ENCODE measurements around the gene SNRPE. TPM values are rescaled to one million over a fixed set of nuclear protein-coding genes. Genes with fewer than 3 reads are reported as not detected.

SNRPE gene
- total RNA-seq, 1 donor from 2014 or later, result 73.0 TPM

DNA sequence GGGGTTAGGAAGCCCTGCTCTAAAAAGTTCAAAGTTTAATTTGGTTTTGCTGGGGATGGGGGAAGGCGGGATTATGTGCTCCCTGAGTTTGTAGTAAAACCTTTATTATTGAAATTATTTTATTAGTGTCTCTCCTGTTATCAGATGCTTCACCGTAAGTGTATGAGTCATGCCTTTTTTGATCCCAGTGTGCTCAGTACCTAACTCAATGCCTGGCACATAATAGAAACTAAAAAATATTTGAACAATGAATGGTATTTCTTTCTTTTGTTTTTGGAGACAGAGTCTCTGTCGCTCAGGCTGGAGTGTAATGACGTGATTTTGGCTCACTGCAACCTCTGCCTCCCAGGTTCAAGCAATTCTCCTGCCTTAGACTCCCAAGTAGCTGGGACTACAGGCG is 6.4 kb downstream of the SNRPE start:
- Mint-ChIP-seq H3K27ac (ENCODE audit: unreplicated experiment) (peak overlapping the region; percentile 41), H3K4me1 (ENCODE audit: low read depth) (peaks cover 3% of the 10 kb centered on the region), H3K27me3 (ENCODE audit: low read depth) (no peaks in the 10 kb centered on the region), H3K9me3 (ENCODE audit: low read depth) (no peaks in the 10 kb centered on the region), H3K36me3 (ENCODE audit: low read depth) (peaks cover 14% of the 10 kb centered on the region), H3K4me3 (ENCODE audit: unreplicated experiment) (no peak overlapping the region)
- TF ChIP-seq, protein P1, sequence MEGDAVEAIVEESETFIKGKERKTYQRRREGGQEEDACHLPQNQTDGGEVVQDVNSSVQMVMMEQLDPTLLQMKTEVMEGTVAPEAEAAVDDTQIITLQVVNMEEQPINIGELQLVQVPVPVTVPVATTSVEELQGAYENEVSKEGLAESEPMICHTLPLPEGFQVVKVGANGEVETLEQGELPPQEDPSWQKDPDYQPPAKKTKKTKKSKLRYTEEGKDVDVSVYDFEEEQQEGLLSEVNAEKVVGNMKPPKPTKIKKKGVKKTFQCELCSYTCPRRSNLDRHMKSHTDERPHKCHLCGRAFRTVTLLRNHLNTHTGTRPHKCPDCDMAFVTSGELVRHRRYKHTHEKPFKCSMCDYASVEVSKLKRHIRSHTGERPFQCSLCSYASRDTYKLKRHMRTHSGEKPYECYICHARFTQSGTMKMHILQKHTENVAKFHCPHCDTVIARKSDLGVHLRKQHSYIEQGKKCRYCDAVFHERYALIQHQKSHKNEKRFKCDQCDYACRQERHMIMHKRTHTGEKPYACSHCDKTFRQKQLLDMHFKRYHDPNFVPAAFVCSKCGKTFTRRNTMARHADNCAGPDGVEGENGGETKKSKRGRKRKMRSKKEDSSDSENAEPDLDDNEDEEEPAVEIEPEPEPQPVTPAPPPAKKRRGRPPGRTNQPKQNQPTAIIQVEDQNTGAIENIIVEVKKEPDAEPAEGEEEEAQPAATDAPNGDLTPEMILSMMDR (IDR thresholded peaks at IDR 0.05), result no peak
- DNase-seq (ENCODE audit: low spot score), result no peak

- TF ChIP-seq, protein P1 (IDR thresholded peaks at IDR 0.05), result no peak
- peaks cover 2% of the 10 kb centered on the region for H3K4me1 Mint-ChIP-seq (ENCODE audit: low read depth)
- DNase-seq (ENCODE audit: low spot score), result no peak
- H3K9me3 Mint-ChIP-seq (ENCODE audit: low read depth), result no peaks in the 10 kb centered on the region
- no peaks in the 10 kb centered on the region for H3K27me3 Mint-ChIP-seq (ENCODE audit: low read depth)
- H3K4me3 Mint-ChIP-seq (ENCODE audit: unreplicated experiment), result no peak overlapping the region
- no peak overlapping the region for H3K27ac Mint-ChIP-seq (ENCODE audit: unreplicated experiment)
- peaks cover 17% of the 10 kb centered on the region for H3K36me3 Mint-ChIP-seq (ENCODE audit: low read depth)
These were observed 8.8 kb downstream of the SNRPE start for GRCh38 chr1:203870245-203870644.

GRCh38 chr1:203871114-203871880 is 9.9 kb downstream of the SNRPE start:
- DNase-seq (ENCODE audit: low spot score), result no peak
- Mint-ChIP-seq H3K27ac (ENCODE audit: unreplicated experiment) (no peak overlapping the region), H3K27me3 (ENCODE audit: low read depth) (no peaks in the 10 kb centered on the region), H3K4me3 (ENCODE audit: unreplicated experiment) (no peak overlapping the region), H3K4me1 (ENCODE audit: low read depth) (peaks cover 2% of the 10 kb centered on the region), H3K9me3 (ENCODE audit: low read depth) (no peaks in the 10 kb centered on the region), H3K36me3 (ENCODE audit: low read depth) (peaks cover 14% of the 10 kb centered on the region)
- TF ChIP-seq, protein P1 (IDR thresholded peaks at IDR 0.05), result peak; percentile 97

- H3K4me1 Mint-ChIP-seq (ENCODE audit: low read depth), result peaks cover 2% of the 10 kb centered on the region
- no peak for DNase-seq (ENCODE audit: low spot score)
- H3K36me3 Mint-ChIP-seq (ENCODE audit: low read depth), result peaks cover 9% of the 10 kb centered on the region
- H3K27me3 Mint-ChIP-seq (ENCODE audit: low read depth), result no peaks in the 10 kb centered on the region
- H3K27ac Mint-ChIP-seq (ENCODE audit: unreplicated experiment), result no peak overlapping the region
- no peak overlapping the region for H3K4me3 Mint-ChIP-seq (ENCODE audit: unreplicated experiment)
- H3K9me3 Mint-ChIP-seq (ENCODE audit: low read depth), result no peaks in the 10 kb centered on the region
- TF ChIP-seq, protein P1 (IDR thresholded peaks at IDR 0.05), result no peak
These were observed 11.7 kb downstream of the SNRPE start for GRCh38 chr1:203873094-203873493.

DNA sequence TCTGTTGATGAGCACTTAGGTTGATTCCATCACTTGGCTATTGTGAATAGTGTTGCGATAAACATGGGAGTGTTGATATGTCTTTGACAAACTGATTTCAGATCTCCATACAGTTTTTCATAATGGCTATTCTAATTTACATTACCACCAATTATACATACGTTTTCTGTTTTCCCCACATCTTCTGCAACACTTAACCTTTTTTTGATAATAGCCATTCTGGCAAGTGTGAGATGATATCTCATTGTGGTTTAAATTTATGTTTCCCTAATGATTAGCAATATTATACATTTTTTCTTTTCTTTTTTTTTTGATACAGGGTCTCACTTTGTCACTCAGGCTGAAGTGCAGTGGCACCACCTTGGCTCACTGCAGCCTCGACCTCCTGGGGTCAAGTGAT is 17.0 kb downstream of the SNRPE start:
- Mint-ChIP-seq H3K4me1 (ENCODE audit: low read depth) (no peaks in the 10 kb centered on the region), H3K9me3 (ENCODE audit: low read depth) (peaks cover 3% of the 10 kb centered on the region), H3K4me3 (ENCODE audit: unreplicated experiment) (no peak overlapping the region), H3K36me3 (ENCODE audit: low read depth) (peaks cover 7% of the 10 kb centered on the region), H3K27me3 (ENCODE audit: low read depth) (no peaks in the 10 kb centered on the region), H3K27ac (ENCODE audit: unreplicated experiment) (no peak overlapping the region)
- TF ChIP-seq, protein P1 (IDR thresholded peaks at IDR 0.05), result no peak
- no peak for DNase-seq (ENCODE audit: low spot score)
